Measurements from ENCODE around the gene MYH14.

- TF ChIP-seq, protein P1, sequence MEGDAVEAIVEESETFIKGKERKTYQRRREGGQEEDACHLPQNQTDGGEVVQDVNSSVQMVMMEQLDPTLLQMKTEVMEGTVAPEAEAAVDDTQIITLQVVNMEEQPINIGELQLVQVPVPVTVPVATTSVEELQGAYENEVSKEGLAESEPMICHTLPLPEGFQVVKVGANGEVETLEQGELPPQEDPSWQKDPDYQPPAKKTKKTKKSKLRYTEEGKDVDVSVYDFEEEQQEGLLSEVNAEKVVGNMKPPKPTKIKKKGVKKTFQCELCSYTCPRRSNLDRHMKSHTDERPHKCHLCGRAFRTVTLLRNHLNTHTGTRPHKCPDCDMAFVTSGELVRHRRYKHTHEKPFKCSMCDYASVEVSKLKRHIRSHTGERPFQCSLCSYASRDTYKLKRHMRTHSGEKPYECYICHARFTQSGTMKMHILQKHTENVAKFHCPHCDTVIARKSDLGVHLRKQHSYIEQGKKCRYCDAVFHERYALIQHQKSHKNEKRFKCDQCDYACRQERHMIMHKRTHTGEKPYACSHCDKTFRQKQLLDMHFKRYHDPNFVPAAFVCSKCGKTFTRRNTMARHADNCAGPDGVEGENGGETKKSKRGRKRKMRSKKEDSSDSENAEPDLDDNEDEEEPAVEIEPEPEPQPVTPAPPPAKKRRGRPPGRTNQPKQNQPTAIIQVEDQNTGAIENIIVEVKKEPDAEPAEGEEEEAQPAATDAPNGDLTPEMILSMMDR (conservative IDR thresholded peaks at IDR 0.05), result no peak
- TF ChIP-seq ZFX (IDR thresholded peaks at IDR 0.05), result no peak
Measured at GRCh38 chr19:50286443-50286842, 83.0 kb downstream of the MYH14 start.
